GM10266 (cell line): ENCODE data around the gene ERC2.

Source experiments
- DNase-seq: peaks from one replicate; pipeline ENCODE4 v3.0.0; 2012; ENCODE audit errors: extremely low spot score
- CTCF ChIP-seq: IDR thresholded peaks from 2 replicates; pipeline ENCODE4 v1.5.1; 2012; ENCODE audit warnings: mild to moderate bottlenecking, low read depth; ENCODE audit not compliant: control insufficient read depth, insufficient read depth; ENCODE audit errors: missing control alignments

The ERC2 gene

GRCh38 chr3:56428667-56429066 is 39.6 kb downstream of the ERC2 start:
- TF ChIP-seq CTCF, result no peak
- DNase-seq, result no peak

GRCh38 chr3:56424885-56425284 is 43.4 kb downstream of the ERC2 start:
- no peak for DNase-seq
- no peak for TF ChIP-seq CTCF

- DNase-seq, result no peak
- TF ChIP-seq CTCF, result no peak
These were observed 43.9 kb downstream of the ERC2 start for GRCh38 chr3:56424336-56424735.

- DNase-seq, result no peak
- TF ChIP-seq CTCF, result no peak
These were observed 44.6 kb downstream of the ERC2 start for GRCh38 chr3:56423661-56424099.

- no peak for DNase-seq
- no peak for TF ChIP-seq CTCF
These were observed 46.0 kb downstream of the ERC2 start for GRCh38 chr3:56422316-56422715.

- TF ChIP-seq CTCF, result no peak
These were observed 47.1 kb downstream of the ERC2 start for GRCh38 chr3:56421205-56421604.

GRCh38 chr3:56415652-56416051 is 52.6 kb downstream of the ERC2 start:
- TF ChIP-seq CTCF, result no peak
- no peak for DNase-seq

More at GRCh38 chr3:56421205-56421604, 47.1 kb downstream of the ERC2 start:
- DNase-seq, result no peak
